ENCODE data around the gene UTP4.

UTP4 gene

GRCh38 chr16:69132424-69133252, at the start of gene UTP4, which contains the start of gene CHTF8:
TSS of gene UTP4 (plus strand) at chr16:69132649. CDS start at chr16:69133460, 811 bp downstream.
TSS of gene CHTF8 (minus strand) at chr16:69132588. CDS start at chr16:69121458, 11,130 bp downstream.
- no peak for TF ChIP-seq CTCF (IDR thresholded peaks at IDR 0.05; ENCODE audit: control extremely low read depth, extremely low read depth, low read depth, missing control alignments)
- CTCF ChIA-PET: interaction anchor here (0.6 to 2.3 kb wide), 4 partner anchors 9 to 178 kb away, joined by 3 to 10 read pairs (median 8); no protein-coding TSS in a partner anchor
- peak; percentile 92 for DNase-seq (ENCODE audit: extremely low spot score)
- POLR2A ChIA-PET: interaction anchor here (0.9 kb wide), 1 partner anchor 285 kb away, joined by 3 read pairs; no protein-coding TSS in a partner anchor

GRCh38 chr16:69083306-69083941, 49.0 kb upstream of the UTP4 start:
- ChIA-PET CTCF (interaction anchor here (1.6 to 2.0 kb wide), 2 partner anchors 11 to 41 kb away, joined by 4 to 6 read pairs; no protein-coding TSS in a partner anchor), POLR2A (no interaction called here)
- DNase-seq (ENCODE audit: extremely low spot score): no peak
- TF ChIP-seq CTCF (IDR thresholded peaks at IDR 0.05; ENCODE audit: control extremely low read depth, extremely low read depth, low read depth, missing control alignments): peak; percentile 4

- CTCF ChIA-PET: interaction anchor here (1.6 to 2.0 kb wide), 2 partner anchors 10 to 12 kb away, joined by 6 to 7 read pairs; no protein-coding TSS in a partner anchor
- no peak for TF ChIP-seq CTCF (IDR thresholded peaks at IDR 0.05; ENCODE audit: control extremely low read depth, extremely low read depth, low read depth, missing control alignments)
- no peak for DNase-seq (ENCODE audit: extremely low spot score)
- POLR2A ChIA-PET: no interaction called here
Observed at GRCh38 chr16:69084289-69084688, 48.2 kb upstream of the UTP4 start.

GRCh38 chr16:69085032-69085695, 47.3 kb upstream of the UTP4 start:
- TF ChIP-seq CTCF (IDR thresholded peaks at IDR 0.05; ENCODE audit: control extremely low read depth, extremely low read depth, low read depth, missing control alignments): no peak
- ChIA-PET CTCF (interaction anchor here (1.6 to 2.0 kb wide), 2 partner anchors 9 to 13 kb away, joined by 6 to 7 read pairs; no protein-coding TSS in a partner anchor), POLR2A (no interaction called here)
- DNase-seq (ENCODE audit: extremely low spot score): no peak

- POLR2A ChIA-PET: no interaction called here
Observed at GRCh38 chr16:69087161-69087581, 45.3 kb upstream of the UTP4 start.

More at GRCh38 chr16:69087161-69087581, 45.3 kb upstream of the UTP4 start:
- no peak for DNase-seq (ENCODE audit: extremely low spot score)
- no peak for TF ChIP-seq CTCF (IDR thresholded peaks at IDR 0.05; ENCODE audit: control extremely low read depth, extremely low read depth, low read depth, missing control alignments)
- CTCF ChIA-PET: no interaction called here

All from GM10248 (cell line).